Testis (tissue), 3 donors: Measurements from ENCODE around the gene TIMM13. TPM values are rescaled to one million over a fixed set of nuclear protein-coding genes. Genes with fewer than 3 reads are reported as not detected.
"Not testable (repeated sequence)": the region's sequence is repeated elsewhere in the genome, so short reads cannot be mapped to it uniquely, and the experiment has no call there.

Experiments used
- DNase-seq: peaks from one replicate; pipeline ENCODE4 v3.0.0-alpha.2; 2019
- H3K27ac ChIP-seq, 2 donors: fragments of 200-600 bp; sonication (generic); one replicate each; pipeline ENCODE4 v1.5.1; 2019
- H3K27me3 ChIP-seq: fragments of 200-600 bp; sonication (generic); one replicate; pipeline ENCODE4 v1.5.1; 2019
- H3K36me3 ChIP-seq: fragments of 200-600 bp; sonication (generic); one replicate; pipeline ENCODE4 v1.5.1; 2017; ENCODE audit warnings: low read depth; ENCODE audit errors: missing control alignments
- H3K4me1 ChIP-seq: fragments of 200-600 bp; sonication (generic); one replicate; pipeline ENCODE4 v1.5.1; 2019
- H3K4me3 ChIP-seq, 2 donors: fragments of 200-600 bp; sonication (generic); one replicate each; pipeline ENCODE4 v1.5.1; 2017 to 2019
- H3K9me3 ChIP-seq: fragments of 200-600 bp; sonication (generic); one replicate; pipeline ENCODE4 v1.5.1; 2017
- CTCF ChIP-seq, 3 experiments: fragments of 450-650 bp in 2 of 3; fragments of 200-600 bp in 1 of 3; sonication (generic) in 1 of 3; IDR thresholded peaks; one replicate each; pipeline ENCODE4 v1.5.1; 2016 to 2019; ENCODE audit warnings: antibody characterized with exemption in 3 of 3, mild to moderate bottlenecking in 2 of 3, moderate library complexity in 1 of 3
- POLR2A ChIP-seq: fragments of 450-650 bp; IDR thresholded peaks from one replicate; pipeline ENCODE4 v1.6.1; 2017; ENCODE audit warnings: antibody characterized with exemption, mild to moderate bottlenecking, moderate library complexity
- WGBS, 2 donors: methylation state at CpG; one replicate each; pipeline ENCODE4 v1.1.5; 2018; 5-methylcytosine and 5-hydroxymethylcytosine counted together
- intact Hi-C: fragments of 100-400 bp; cut with DNase I; formaldehyde crosslinking; loops from one replicate; pipeline ENCODE4 v1.15.1; 2023; ENCODE audit warnings: low total_unique reads
- polyA plus RNA-seq: library from polyadenylated mRNA; stranded (reverse); fragments of 350-450 nt; fragmentation: Illumina TruSeq; extraction: RNeasy Lipid Tissue Mini Kit (QIAGEN cat#74804); gene quantifications from one replicate; pipeline ENCODE4 v1.2.3, GENCODE V29; 2014; ENCODE audit warnings: low read depth, low replicate concordance; ENCODE audit not compliant: insufficient read depth
- total RNA-seq, 2 donors: library from RNA; depleted of rRNA; stranded (reverse); fragments of >200 nt; gene quantifications; one replicate each; pipeline ENCODE4 v1.2.3, GENCODE V29; 2016

TIMM13 gene
- total and polyA plus RNA-seq, 3 donors from 2014 or later: 57.5 to 66.6 (median 60.6) TPM

- TF ChIP-seq CTCF (IDR thresholded peaks at IDR 0.05) (no peak), POLR2A (no peak)
- WGBS, 2 donors: 81 to 84% methylated on average over 5 of the region's 5 CpGs
- Histone ChIP-seq H3K36me3 (no peaks in the 10 kb centered on the region), H3K27ac (no peak overlapping the region), H3K27me3 (no peaks in the 10 kb centered on the region), H3K4me3 (no peak overlapping the region), H3K4me1 (peaks cover 10% of the 10 kb centered on the region), H3K9me3 (no peaks in the 10 kb centered on the region)
- intact Hi-C loops: no loop called here
- DNase-seq: no peak
Observed at GRCh38 chr19:2464389-2464788, 37.0 kb upstream of the TIMM13 start.

- not testable (repeated sequence) for H3K27ac ChIP-seq
Observed at GRCh38 chr19:2463694-2464093, 36.3 kb upstream of the TIMM13 start.

GRCh38 chr19:2462635-2463421 lies 35.4 kb upstream of the TIMM13 start:
- Histone ChIP-seq H3K4me1 (peaks cover 10% of the 10 kb centered on the region), H3K36me3 (no peaks in the 10 kb centered on the region), H3K27me3 (no peaks in the 10 kb centered on the region), H3K9me3 (no peaks in the 10 kb centered on the region), H3K4me3 (peak overlapping the region; percentile 36 to 63), H3K27ac (no peak overlapping the region)
- WGBS, 2 donors: 2 to 8% methylated on average over 27 to 46 of the region's 46 CpGs
- peak; percentile 91 for DNase-seq
- intact Hi-C loops: no loop called here
- TF ChIP-seq POLR2A (no peak), CTCF (IDR thresholded peaks at IDR 0.05) (peak in 1 of 3 experiments; percentile 19)

More at GRCh38 chr19:2463694-2464093, 36.3 kb upstream of the TIMM13 start:
- H3K4me3 ChIP-seq, intact Hi-C loops, DNase-seq, H3K36me3 ChIP-seq, H3K27me3 ChIP-seq, H3K9me3 ChIP-seq: not testable (repeated sequence)
- 83 to 95% methylated on average over 5 of the region's 5 CpGs for WGBS, 2 donors
- peaks cover 10% of the 10 kb centered on the region for H3K4me1 ChIP-seq

- peak overlapping the region; percentile 36 to 63 for H3K4me3 ChIP-seq
- H3K4me1 ChIP-seq: peaks cover 10% of the 10 kb centered on the region
- 1 to 5% methylated on average over 28 to 51 of the region's 62 CpGs for WGBS, 2 donors
- H3K9me3 ChIP-seq: no peaks in the 10 kb centered on the region
- H3K36me3 ChIP-seq: no peaks in the 10 kb centered on the region
- no peak overlapping the region for H3K27ac ChIP-seq
- H3K27me3 ChIP-seq: no peaks in the 10 kb centered on the region
- peak; percentile 60 for DNase-seq
- intact Hi-C loops: no loop called here
- TF ChIP-seq POLR2A (no peak), CTCF (IDR thresholded peaks at IDR 0.05) (no peak)
Observed at GRCh38 chr19:2461751-2462634, 34.6 kb upstream of the TIMM13 start.

GRCh38 chr19:2460245-2460644 lies 32.9 kb upstream of the TIMM13 start:
- TF ChIP-seq CTCF (IDR thresholded peaks at IDR 0.05): no peak
- TF ChIP-seq POLR2A: no peak
- intact Hi-C loops: no loop called here
- Histone ChIP-seq H3K4me1 (peaks cover 18% of the 10 kb centered on the region), H3K9me3 (no peaks in the 10 kb centered on the region), H3K27ac (no peak overlapping the region), H3K36me3 (no peaks in the 10 kb centered on the region), H3K4me3 (no peak overlapping the region), H3K27me3 (no peaks in the 10 kb centered on the region)
- no peak for DNase-seq
- WGBS, 2 donors: 75 to 93% methylated on average over 1 of the region's 1 CpG

- WGBS, 2 donors: 90 to 91% methylated on average over 10 of the region's 10 CpGs
Observed at GRCh38 chr19:2458776-2459175, 31.4 kb upstream of the TIMM13 start.

More at GRCh38 chr19:2458776-2459175, 31.4 kb upstream of the TIMM13 start:
- H3K4me3 ChIP-seq, H3K36me3 ChIP-seq, H3K9me3 ChIP-seq, H3K27me3 ChIP-seq, H3K27ac ChIP-seq, DNase-seq, intact Hi-C loops: not testable (repeated sequence)
- H3K4me1 ChIP-seq: peaks cover 18% of the 10 kb centered on the region
